Astrocyte of the cerebellum (primary cell): ENCODE measurements around the gene PTPRB.

Experiments
- DNase-seq: peaks from one replicate; pipeline ENCODE4 v3.0.0-alpha.2; 2011; ENCODE audit warnings: low read depth
- H3K4me3 ChIP-seq: 2 replicates; pipeline ENCODE4 v1.5.1; 2011; ENCODE audit warnings: mild to moderate bottlenecking, low read depth, low read length, moderate library complexity
- in situ Hi-C: cut with HindIII; loops from 2 replicates; pipeline ENCODE4 v1.10.0; 2017; ENCODE audit warnings: low sequenced_read_pairs
- TF ChIP-seq, protein P1 (sequence below): IDR thresholded peaks from 2 replicates; pipeline ENCODE4 v1.5.1; 2012; ENCODE audit warnings: low read length, low read depth, moderate library complexity, mild to moderate bottlenecking; ENCODE audit errors: missing control alignments

The PTPRB gene

DNA sequence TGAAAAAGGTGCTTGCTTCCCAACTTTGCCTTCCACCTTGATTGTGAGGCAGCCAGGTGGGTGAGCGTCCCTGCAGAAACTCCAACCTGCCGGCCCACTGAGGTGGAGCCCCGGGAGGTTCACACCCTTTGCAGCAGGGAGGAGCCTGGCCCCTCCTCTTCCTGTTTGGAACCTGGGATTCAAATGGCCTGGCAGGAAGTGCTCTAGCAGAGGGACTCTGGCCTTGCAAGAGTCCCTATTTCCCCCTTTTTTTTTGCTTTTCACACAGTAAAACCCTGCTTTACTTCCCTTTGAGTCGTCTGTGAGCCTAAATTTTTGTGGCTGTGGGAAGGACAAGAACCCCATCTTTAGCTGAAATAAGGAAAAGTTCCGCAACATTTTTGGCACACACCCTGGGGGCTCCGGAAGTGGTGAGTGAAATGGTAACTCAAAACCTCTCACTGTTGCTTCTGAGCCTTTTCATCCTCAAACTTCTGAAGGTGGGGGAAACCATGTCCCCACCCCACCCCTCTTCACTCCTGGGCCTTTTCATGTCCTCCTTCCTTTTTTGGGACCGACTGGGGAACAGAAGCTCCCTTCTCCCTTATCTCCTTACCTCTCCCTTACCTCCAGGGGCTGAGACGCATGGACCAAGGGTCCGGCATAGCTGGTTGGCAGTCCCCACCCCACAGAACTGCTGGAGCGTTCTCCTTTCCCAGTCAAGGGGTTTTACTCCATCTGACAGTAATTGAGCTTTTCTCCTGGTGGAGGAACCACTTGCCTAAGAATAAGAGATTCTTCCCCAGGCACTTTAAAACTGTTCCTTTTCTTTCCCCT, 169.1 kb downstream of the PTPRB start:
- H3K4me3 ChIP-seq: no peak overlapping the region
- DNase-seq: no peak
- TF ChIP-seq, protein P1, sequence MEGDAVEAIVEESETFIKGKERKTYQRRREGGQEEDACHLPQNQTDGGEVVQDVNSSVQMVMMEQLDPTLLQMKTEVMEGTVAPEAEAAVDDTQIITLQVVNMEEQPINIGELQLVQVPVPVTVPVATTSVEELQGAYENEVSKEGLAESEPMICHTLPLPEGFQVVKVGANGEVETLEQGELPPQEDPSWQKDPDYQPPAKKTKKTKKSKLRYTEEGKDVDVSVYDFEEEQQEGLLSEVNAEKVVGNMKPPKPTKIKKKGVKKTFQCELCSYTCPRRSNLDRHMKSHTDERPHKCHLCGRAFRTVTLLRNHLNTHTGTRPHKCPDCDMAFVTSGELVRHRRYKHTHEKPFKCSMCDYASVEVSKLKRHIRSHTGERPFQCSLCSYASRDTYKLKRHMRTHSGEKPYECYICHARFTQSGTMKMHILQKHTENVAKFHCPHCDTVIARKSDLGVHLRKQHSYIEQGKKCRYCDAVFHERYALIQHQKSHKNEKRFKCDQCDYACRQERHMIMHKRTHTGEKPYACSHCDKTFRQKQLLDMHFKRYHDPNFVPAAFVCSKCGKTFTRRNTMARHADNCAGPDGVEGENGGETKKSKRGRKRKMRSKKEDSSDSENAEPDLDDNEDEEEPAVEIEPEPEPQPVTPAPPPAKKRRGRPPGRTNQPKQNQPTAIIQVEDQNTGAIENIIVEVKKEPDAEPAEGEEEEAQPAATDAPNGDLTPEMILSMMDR: no peak
- in situ Hi-C loops: no loop called here

DNA sequence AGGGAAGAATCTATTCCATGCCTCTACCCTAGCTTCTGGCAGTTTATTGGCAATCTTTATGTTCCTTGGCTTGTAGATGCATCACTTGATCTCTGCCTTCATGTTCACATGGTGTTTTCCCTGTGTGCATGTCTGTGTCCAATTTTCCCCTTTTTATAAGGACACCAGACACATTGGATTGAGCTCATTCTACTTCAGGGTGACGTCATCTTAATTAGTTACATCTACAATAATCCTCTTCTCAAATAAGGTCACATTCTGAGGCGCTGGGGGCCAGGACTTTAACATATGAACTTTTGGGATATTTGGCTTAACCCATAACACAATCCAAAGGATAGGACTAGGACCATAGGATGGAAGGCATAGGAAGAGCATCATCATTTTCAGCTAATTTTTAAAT, 169.8 kb downstream of the PTPRB start:
- TF ChIP-seq, protein P1: no peak
- no peak overlapping the region for H3K4me3 ChIP-seq
- no peak for DNase-seq
- in situ Hi-C loops: no loop called here

DNA sequence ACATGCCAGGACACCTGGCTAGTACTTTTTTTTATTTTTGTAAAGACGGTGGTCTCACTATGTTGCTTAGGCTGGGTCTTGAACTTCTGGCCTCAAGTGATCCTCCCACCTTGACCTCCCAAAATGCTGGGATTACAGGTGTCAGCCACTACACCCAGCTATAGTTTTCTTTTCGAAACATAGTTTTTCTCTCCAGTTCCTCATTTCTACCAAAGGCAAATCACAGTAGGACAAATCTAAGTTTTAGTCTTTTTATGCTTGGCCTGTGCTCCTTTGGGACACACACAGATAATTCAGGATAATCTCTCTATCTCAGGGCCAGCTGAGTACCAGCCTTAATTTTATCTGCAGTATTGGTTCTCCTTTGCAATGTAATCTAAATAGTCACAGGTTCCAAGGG, 170.5 kb downstream of the PTPRB start:
- H3K4me3 ChIP-seq: no peak overlapping the region
- in situ Hi-C loops: no loop called here
- no peak for DNase-seq
- TF ChIP-seq, protein P1: no peak
